HG03095 (cell line): Measurements from ENCODE around the gene BHLHA9.
"Not testable (repeated sequence)": the region's sequence is repeated elsewhere in the genome, so short reads cannot be mapped to it uniquely, and the experiment has no call there.

Experiments
- ATAC-seq: cut with Tn5 transposase; IDR thresholded peaks from one replicate; pipeline ENCODE4 v1.9.1; 2021; ENCODE audit warnings: moderate library complexity; ENCODE audit not compliant: unreplicated experiment

The BHLHA9 gene

GRCh38 chr17:1270210-1271029 is at the start of gene BHLHA9:
Gene BHLHA9, plus strand, starts transcription at chr17:1270444. Its CDS starts 120 bp downstream, at chr17:1270564.
- no peak for ATAC-seq

- ATAC-seq = no peak
Observed at GRCh38 chr17:1221209-1221608, 49.0 kb upstream of the BHLHA9 start.

GRCh38 chr17:1222321-1222720 is 47.9 kb upstream of the BHLHA9 start:
- ATAC-seq = no peak

- ATAC-seq = no peak
Observed at GRCh38 chr17:1223662-1224061, 46.6 kb upstream of the BHLHA9 start.

- ATAC-seq = no peak
Observed at GRCh38 chr17:1224330-1224729, 45.9 kb upstream of the BHLHA9 start.

GRCh38 chr17:1226308-1226707 is 43.9 kb upstream of the BHLHA9 start:
- ATAC-seq = no peak

GRCh38 chr17:1227365-1227764 is 42.9 kb upstream of the BHLHA9 start:
- no peak for ATAC-seq

GRCh38 chr17:1227917-1228780 is 42.1 kb upstream of the BHLHA9 start:
- no peak for ATAC-seq

GRCh38 chr17:1228781-1229348 is 41.4 kb upstream of the BHLHA9 start:
- ATAC-seq = peak; percentile 24

- peak; percentile 64 for ATAC-seq
Observed at GRCh38 chr17:1229349-1229899, 40.8 kb upstream of the BHLHA9 start.

- no peak for ATAC-seq
Observed at GRCh38 chr17:1229900-1230501, 40.2 kb upstream of the BHLHA9 start.

- no peak for ATAC-seq
Observed at GRCh38 chr17:1231456-1231855, 38.8 kb upstream of the BHLHA9 start.

GRCh38 chr17:1232331-1232730 is 37.9 kb upstream of the BHLHA9 start:
- ATAC-seq = no peak

GRCh38 chr17:1232786-1233185 is 37.5 kb upstream of the BHLHA9 start:
- ATAC-seq = no peak

- no peak for ATAC-seq
Observed at GRCh38 chr17:1234455-1234854, 35.8 kb upstream of the BHLHA9 start.

GRCh38 chr17:1237471-1237870 is 32.8 kb upstream of the BHLHA9 start:
- no peak for ATAC-seq

GRCh38 chr17:1239210-1239609 is 31.0 kb upstream of the BHLHA9 start:
- ATAC-seq = no peak

- not testable (repeated sequence) for ATAC-seq
Observed at GRCh38 chr17:1240426-1240825, 29.8 kb upstream of the BHLHA9 start.

GRCh38 chr17:1241929-1242328 is 28.3 kb upstream of the BHLHA9 start:
- no peak for ATAC-seq

- no peak for ATAC-seq
Observed at GRCh38 chr17:1244606-1245012, 25.6 kb upstream of the BHLHA9 start.
